ES-I3 (cell line): ENCODE data around the gene FOXN3.
A peak's percentile ranks its signal among the peaks of the same experiment; 100 is the strongest.

Experiments
- H3K36me3 ChIP-seq: 2 replicates; pipeline ENCODE4 v1.6.1; 2013; ENCODE audit warnings: mild to moderate bottlenecking, low read length, control low read depth, moderate library complexity; ENCODE audit not compliant: insufficient read depth
- H3K4me1 ChIP-seq: 2 replicates; pipeline ENCODE4 v1.6.1; 2013; ENCODE audit warnings: mild to moderate bottlenecking, control low read depth, low read length; ENCODE audit not compliant: insufficient read depth
- H3K9ac ChIP-seq: 2 replicates; pipeline ENCODE4 v1.6.1; 2013; ENCODE audit warnings: low read depth, mild to moderate bottlenecking, low read length, moderate library complexity
- H3K9me3 ChIP-seq: 2 replicates; pipeline ENCODE4 v1.6.1; 2013; ENCODE audit warnings: mild to moderate bottlenecking, low read length, moderate library complexity; ENCODE audit not compliant: control insufficient read depth, insufficient read depth

FOXN3 gene, protein sequence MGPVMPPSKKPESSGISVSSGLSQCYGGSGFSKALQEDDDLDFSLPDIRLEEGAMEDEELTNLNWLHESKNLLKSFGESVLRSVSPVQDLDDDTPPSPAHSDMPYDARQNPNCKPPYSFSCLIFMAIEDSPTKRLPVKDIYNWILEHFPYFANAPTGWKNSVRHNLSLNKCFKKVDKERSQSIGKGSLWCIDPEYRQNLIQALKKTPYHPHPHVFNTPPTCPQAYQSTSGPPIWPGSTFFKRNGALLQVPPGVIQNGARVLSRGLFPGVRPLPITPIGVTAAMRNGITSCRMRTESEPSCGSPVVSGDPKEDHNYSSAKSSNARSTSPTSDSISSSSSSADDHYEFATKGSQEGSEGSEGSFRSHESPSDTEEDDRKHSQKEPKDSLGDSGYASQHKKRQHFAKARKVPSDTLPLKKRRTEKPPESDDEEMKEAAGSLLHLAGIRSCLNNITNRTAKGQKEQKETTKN

DNA sequence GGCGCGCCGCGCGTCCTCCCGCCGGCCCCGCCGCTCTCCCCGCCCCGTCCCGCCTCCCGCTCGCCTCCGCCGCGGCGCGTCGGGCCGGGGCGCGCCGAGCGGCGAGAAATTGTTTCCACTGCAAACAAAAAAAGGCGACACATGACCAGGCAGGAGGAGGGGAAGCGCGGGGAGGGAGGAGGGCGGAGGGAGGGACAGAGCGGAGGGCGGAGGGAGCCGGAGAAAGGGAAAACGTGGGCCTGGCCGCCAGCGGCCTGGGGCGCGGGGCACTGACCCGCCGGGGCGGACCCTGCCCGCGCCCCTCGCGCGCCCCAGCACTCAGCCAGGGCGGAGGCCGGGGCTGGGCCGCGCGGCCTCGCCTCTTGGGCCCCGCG is at the start of gene FOXN3:
FOXN3 (minus strand) TSS at position 143 of the 374 bp plus-strand sequence. CDS start 4,757 bp downstream, outside the sequence.
- H3K9me3 ChIP-seq = no peaks in the 10 kb centered on the region
- H3K4me1 ChIP-seq = peaks cover 21% of the 10 kb centered on the region
- H3K9ac ChIP-seq = peak within 1 kb of the TSS; percentile 94
- peaks cover 8% of the 10 kb centered on the region; the same call in 1 of the 2 replicates for H3K36me3 ChIP-seq

DNA sequence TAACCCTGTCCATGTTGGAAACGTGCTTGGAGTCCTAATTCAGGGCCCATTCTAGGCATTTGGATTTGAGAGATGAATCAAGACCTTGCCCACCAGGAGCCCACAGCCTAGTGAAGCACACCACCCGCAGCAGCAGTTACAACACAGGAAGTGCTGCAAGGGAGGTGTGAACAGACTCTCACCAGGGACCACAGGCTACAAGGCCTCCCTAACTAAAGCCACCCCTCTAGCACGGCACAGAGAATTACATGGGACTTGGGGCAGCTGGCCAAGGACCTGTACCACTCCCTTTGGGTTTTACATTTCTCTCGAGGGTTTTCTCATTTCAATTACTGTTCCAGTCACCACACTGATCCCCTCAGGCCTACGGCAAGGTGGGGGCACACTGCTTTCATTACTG is 49.5 kb upstream of the FOXN3 start:
- H3K4me1 ChIP-seq = peaks cover 11% of the 10 kb centered on the region; the same call in 1 of the 2 replicates
- H3K9ac ChIP-seq = no peak overlapping the region
- H3K9me3 ChIP-seq = no peaks in the 10 kb centered on the region
- H3K36me3 ChIP-seq = no peaks in the 10 kb centered on the region; the same call in 1 of the 2 replicates

DNA sequence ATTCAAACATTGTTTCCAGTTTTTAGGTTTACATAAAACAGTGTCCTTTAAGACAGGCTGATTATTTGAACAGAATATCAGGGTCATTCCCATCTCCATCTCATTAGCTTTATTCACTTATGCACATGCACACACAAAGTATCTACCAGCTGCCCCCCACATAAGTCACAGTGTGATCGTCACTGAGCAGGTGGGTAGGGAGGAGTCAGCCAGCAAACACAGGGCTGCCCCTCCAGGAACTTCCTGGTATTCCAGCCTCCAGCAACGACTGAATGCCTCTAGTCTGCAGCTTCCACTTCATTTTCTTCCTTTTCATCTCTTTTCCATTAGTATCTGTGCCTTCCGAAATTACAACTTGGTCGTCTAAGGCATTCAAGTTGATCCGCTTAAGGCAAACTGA is 48.8 kb upstream of the FOXN3 start:
- Histone ChIP-seq H3K9me3 (no peaks in the 10 kb centered on the region), H3K36me3 (no peaks in the 10 kb centered on the region; the same call in 1 of the 2 replicates), H3K4me1 (peaks cover 11% of the 10 kb centered on the region; the same call in 1 of the 2 replicates), H3K9ac (no peak overlapping the region)

GRCh38 chr14:89461256-89461655 is 44.2 kb upstream of the FOXN3 start:
- no peaks in the 10 kb centered on the region; the same call in 1 of the 2 replicates for H3K36me3 ChIP-seq
- no peak overlapping the region for H3K9ac ChIP-seq
- no peaks in the 10 kb centered on the region for H3K9me3 ChIP-seq
- H3K4me1 ChIP-seq = peaks cover 29% of the 10 kb centered on the region

- H3K4me1 ChIP-seq = peaks cover 29% of the 10 kb centered on the region
- H3K9ac ChIP-seq = no peak overlapping the region
- H3K9me3 ChIP-seq = no peaks in the 10 kb centered on the region
- H3K36me3 ChIP-seq = no peaks in the 10 kb centered on the region; the same call in 1 of the 2 replicates
Measured at GRCh38 chr14:89458713-89459420, 41.8 kb upstream of the FOXN3 start.

DNA sequence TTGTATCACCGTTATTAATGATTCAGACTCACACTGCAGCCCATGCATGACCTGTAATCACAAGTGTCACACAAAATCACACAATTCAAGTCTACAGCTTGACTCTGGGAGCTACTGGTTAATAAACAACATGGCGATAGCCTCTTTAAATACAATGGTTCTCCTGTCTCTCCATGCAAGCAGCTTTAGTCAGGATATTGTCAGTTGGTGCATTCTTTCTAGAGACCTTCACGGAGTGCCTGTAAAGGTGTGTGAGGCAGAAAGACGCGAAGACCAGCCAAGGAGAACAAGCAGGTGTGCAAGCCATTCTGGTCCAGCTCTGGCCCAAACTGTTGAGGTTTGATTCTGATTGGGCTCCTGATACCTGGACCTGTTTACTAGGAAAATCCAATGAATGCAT is 40.0 kb upstream of the FOXN3 start:
- H3K36me3 ChIP-seq = no peaks in the 10 kb centered on the region; the same call in 1 of the 2 replicates
- no peaks in the 10 kb centered on the region for H3K9me3 ChIP-seq
- H3K4me1 ChIP-seq = peaks cover 29% of the 10 kb centered on the region
- no peak overlapping the region for H3K9ac ChIP-seq

DNA sequence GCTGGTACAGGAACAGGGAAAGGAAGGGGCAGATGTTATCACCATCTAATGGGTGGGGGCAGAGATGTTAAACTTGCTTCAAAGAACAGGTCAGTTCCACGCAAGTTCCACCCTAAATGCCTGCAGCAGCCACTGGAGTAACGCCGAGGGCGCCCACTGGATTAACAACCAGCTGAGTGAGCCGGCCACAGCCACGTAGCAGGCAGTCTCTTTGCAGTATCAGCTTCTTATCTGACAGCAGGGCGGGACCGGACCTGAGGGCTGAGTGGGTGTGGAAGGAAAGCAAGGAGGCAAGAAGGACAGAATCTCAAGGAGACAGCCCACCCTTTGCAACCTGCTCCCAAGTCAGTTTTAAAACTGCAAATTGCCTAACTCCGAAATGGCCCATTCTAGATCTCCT is 38.4 kb upstream of the FOXN3 start:
- H3K9ac ChIP-seq = no peak overlapping the region
- no peaks in the 10 kb centered on the region for H3K9me3 ChIP-seq
- H3K36me3 ChIP-seq = no peaks in the 10 kb centered on the region; the same call in 1 of the 2 replicates
- H3K4me1 ChIP-seq = peaks cover 27% of the 10 kb centered on the region

DNA sequence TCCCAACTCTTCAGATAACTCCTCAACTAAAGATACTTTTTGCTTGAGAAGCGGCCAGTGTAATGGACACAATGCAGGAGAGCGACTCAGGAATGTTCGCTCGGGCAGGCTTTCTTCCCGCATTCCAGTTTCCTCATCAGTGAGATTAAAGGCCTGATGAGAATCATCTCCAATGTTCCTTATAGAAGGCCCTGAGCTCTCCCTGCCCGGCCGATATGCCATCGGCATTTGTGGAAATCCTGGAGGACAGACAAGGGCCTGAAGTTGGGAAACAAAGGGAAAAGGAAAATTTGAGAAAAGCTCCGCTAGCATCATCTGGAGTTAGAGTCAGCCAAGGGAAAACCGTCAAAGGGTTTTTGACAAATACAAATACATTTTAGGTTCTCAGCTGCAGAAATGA is 38.0 kb upstream of the FOXN3 start:
- H3K9ac ChIP-seq = no peak overlapping the region
- H3K9me3 ChIP-seq = no peaks in the 10 kb centered on the region
- peaks cover 24% of the 10 kb centered on the region for H3K4me1 ChIP-seq
- no peaks in the 10 kb centered on the region; the same call in 1 of the 2 replicates for H3K36me3 ChIP-seq

DNA sequence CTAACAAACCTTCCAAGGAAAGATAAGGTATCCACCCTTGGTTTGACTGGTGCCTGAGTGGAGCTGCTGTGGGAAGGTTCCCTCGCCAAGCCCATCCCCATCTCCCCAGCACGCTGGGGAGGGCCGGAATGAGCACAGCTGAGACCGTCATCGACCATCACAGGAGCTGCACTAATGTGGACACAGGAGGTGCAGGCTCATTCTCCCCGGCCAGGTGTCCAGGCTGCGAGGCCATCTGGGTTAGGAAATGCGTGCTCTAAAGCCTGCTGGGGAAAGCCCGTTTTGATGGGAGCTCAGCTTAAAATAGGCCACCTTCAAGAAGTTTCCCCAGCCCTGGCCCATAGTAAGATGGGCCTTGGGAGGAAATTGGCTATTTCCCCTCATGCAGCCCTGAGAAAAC is 35.2 kb upstream of the FOXN3 start:
- Histone ChIP-seq H3K4me1 (peaks cover 13% of the 10 kb centered on the region; the same call in 1 of the 2 replicates), H3K9ac (no peak overlapping the region), H3K9me3 (no peaks in the 10 kb centered on the region), H3K36me3 (no peaks in the 10 kb centered on the region; the same call in 1 of the 2 replicates)

DNA sequence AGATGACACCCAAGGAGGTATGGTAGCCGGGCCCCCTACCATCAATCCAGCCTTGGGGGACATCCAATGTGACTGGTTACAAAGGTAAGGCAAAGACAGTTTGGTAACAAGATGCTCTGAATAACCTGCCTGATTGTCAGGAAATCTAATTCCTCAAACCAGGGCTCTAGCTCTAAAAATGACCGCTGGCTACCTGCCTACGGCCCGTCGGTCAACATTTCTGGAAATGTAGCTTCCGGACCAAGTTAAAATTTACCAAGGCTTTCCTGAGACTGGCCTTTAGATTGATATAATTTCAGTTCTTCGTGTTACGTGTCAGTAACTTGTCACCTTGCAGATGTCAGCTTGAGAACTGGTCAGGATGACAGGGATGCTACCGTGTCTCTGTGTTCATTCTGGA is 34.2 kb upstream of the FOXN3 start:
- Histone ChIP-seq H3K4me1 (peaks cover 13% of the 10 kb centered on the region; the same call in 1 of the 2 replicates), H3K36me3 (no peaks in the 10 kb centered on the region), H3K9me3 (no peaks in the 10 kb centered on the region), H3K9ac (no peak overlapping the region)

- H3K9ac ChIP-seq = no peak overlapping the region
- H3K9me3 ChIP-seq = no peaks in the 10 kb centered on the region
- H3K4me1 ChIP-seq = peaks cover 24% of the 10 kb centered on the region
- no peaks in the 10 kb centered on the region for H3K36me3 ChIP-seq
Measured at GRCh38 chr14:89447182-89447944, 30.3 kb upstream of the FOXN3 start.

GRCh38 chr14:89445273-89445973 is 28.4 kb upstream of the FOXN3 start:
- peaks cover 28% of the 10 kb centered on the region for H3K4me1 ChIP-seq
- H3K9me3 ChIP-seq = no peaks in the 10 kb centered on the region
- H3K9ac ChIP-seq = no peak overlapping the region
- no peaks in the 10 kb centered on the region for H3K36me3 ChIP-seq

DNA sequence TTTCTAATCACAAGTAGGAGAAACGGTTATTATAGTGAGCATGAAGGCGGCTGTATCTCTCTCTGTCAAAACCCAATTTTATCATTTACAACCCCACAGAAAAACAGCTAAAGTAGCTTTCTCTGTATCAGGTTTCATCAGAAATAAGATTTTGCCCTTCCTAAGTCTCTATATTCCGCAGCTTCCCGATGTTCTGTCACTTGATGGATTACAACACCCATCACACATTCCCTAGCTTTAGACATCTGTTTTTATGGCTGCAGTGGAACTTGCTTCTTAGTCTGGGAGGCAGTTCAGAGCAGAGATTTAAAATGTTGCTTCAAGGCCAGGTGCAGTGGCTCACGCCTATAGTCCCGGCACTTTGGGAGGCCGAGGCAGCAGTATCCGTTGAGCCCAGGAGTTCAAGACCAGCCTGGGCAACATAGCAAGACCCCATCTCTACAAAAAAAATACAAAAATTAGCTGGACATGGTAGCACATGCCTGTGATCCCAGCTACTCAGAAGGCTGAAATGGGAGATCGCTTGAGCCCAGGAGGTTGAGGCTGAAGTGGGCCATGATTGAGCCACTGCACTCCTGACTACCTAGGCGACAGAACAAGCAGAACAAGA is 27.6 kb upstream of the FOXN3 start:
- H3K4me1 ChIP-seq = peaks cover 27% of the 10 kb centered on the region
- H3K36me3 ChIP-seq = no peaks in the 10 kb centered on the region
- H3K9me3 ChIP-seq = no peaks in the 10 kb centered on the region
- H3K9ac ChIP-seq = no peak overlapping the region
